GM12872 (cell line): Measurements from ENCODE around the gene ECM2.

Experiments used
- TF ChIP-seq, protein P1 (sequence below): IDR thresholded peaks from 3 replicates; pipeline ENCODE4 v1.5.1; 2011; ENCODE audit warnings: low read depth, mild to moderate bottlenecking, low read length, moderate library complexity; ENCODE audit not compliant: insufficient read depth

ECM2 gene

DNA sequence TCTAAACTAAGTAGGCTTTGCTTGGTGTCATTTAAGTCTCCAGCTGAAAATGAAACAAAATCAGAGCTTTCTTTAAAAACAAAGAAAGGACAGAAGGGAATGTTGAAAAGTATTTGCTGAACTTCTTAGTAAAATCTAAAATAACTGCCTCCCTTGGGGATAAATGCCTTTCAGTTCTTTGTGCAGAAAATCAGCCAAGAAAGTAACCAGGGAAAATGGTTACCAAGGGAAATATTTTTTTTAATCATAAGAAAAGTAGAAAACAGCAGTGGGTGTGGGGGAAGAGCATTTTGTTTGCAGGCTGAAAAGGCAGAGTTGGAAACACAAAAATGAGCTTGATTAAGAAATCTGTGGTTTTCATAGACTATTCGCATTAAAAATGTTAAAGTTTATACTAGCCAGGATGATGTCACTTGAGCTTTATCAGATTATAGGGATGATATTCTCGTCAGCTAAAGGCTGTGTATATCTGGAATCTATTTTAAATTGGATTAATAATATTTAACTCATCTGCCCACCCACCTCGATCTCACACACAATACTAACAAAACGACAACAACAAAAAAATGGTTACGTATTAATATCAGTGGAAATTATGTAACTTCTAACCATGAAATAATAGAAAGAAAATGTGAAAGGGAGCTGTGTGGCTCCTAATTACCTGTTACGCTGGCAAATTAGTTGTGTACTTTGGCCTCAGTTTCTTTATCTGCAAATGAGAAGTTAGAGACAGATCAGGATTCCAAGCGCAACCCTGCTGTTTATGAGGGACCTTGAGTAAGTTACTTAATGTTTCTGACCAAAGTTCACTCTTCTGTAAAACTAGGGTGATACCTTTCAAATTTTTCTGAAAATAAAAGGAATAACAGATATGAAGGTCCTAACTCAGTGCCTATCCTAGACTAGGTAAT is at the start of gene ECM2:
Gene ECM2 (minus strand): TSS at position 51 of the 911 bp plus-strand sequence. CDS start 13,124 bp downstream, outside the sequence.
- TF ChIP-seq, protein P1, sequence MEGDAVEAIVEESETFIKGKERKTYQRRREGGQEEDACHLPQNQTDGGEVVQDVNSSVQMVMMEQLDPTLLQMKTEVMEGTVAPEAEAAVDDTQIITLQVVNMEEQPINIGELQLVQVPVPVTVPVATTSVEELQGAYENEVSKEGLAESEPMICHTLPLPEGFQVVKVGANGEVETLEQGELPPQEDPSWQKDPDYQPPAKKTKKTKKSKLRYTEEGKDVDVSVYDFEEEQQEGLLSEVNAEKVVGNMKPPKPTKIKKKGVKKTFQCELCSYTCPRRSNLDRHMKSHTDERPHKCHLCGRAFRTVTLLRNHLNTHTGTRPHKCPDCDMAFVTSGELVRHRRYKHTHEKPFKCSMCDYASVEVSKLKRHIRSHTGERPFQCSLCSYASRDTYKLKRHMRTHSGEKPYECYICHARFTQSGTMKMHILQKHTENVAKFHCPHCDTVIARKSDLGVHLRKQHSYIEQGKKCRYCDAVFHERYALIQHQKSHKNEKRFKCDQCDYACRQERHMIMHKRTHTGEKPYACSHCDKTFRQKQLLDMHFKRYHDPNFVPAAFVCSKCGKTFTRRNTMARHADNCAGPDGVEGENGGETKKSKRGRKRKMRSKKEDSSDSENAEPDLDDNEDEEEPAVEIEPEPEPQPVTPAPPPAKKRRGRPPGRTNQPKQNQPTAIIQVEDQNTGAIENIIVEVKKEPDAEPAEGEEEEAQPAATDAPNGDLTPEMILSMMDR = no peak

DNA sequence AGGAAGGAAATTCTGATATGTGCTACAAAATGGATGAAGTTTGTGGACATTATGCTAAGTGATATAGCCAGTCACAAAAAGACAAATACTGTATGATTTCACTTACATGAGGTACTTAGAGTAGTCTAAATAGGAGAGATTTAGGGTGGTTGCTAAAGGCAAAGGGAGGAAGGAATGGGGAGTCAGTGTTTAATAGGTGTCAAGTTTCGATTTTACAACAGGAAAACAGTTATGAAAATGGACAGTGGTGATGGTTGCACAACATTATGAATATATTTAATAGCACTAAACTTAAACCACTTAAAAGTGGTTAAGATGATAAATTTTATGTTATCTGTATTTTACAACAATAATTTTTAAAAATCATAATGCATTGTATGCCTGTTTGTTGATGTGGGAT is 40.4 kb upstream of the ECM2 start:
- TF ChIP-seq, protein P1 = no peak

DNA sequence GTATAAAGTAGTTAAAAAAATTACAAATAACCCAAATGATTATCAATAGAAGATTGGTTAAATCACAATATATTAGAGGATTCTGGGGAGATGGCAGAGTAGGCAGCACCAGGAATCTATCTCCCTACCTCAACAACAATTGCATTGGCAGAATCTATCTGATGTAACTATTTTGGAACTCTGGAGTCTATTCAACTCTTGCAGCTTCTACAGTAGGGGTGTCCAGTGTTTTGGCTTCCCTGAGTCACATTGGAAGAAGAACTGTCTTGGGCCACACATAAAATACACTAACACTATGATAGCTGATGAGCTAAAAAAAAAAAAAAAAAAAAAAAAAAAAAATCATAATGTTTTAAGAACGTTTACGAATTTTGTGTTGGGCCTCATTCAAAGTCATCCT is 29.2 kb upstream of the ECM2 start:
- TF ChIP-seq, protein P1 = no peak

DNA sequence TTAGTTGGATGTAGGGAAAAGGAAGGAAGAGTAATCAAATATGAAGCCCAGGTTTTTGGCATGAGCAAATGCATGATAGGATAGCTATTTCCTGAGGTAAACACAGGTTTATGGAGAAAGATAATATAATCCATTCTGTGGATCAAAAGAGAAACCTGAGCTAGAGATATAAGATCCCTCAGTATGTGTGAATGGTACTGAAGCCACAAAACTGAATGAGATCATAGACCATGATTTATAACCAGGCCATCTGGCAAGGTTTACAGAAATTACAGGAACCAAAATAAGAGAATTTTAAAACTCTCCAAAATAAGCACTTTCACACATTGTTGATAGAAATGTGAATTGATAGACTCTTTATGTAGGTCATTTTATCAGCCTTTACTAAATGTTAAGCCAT is 28.7 kb upstream of the ECM2 start:
- TF ChIP-seq, protein P1 = no peak

DNA sequence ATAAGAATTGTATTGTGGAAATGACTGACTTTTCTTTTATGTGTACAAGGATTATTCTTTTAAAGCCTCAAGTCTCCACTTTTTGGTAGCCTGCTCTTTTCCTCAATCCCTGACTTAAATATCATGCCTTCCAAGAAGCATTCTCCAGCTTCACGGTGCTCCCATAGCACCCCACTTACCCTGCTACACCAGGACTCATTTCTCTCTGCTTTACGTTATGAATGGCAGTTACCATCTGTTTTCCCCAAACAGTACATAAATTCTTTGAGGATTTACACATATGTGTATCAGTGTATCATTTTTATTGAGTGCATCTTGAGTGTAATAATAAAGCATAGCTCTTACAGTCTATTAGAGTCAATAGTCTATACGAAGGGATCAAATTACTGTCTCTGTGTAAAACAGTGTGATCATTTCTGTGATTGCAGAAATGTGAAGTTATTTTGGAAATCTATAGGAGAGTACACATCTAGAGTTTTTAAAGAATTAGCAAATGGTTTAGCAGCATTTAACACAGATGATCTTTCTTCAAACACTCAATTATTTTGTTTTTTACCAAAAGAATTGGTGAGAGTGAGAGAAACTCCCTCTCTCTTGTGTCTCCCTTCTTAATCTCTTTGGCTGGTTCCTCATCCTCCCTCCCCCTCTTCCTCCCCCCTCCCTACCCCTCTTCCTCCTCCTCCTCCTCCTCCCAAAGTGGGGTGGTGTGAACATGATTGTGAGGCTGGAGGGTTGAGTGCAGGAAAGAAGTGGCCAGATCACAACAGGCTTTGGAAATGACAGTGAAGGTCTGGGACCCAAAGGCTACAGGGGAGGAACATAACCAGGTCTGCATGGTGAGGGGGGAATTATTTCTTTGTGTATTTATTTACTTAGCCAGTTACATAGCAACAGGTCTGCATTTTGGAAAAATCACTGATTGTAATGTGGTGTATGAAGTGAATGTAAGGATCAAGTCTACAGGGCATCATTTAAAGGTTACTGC is 27.6 kb upstream of the ECM2 start:
- TF ChIP-seq, protein P1 = no peak

DNA sequence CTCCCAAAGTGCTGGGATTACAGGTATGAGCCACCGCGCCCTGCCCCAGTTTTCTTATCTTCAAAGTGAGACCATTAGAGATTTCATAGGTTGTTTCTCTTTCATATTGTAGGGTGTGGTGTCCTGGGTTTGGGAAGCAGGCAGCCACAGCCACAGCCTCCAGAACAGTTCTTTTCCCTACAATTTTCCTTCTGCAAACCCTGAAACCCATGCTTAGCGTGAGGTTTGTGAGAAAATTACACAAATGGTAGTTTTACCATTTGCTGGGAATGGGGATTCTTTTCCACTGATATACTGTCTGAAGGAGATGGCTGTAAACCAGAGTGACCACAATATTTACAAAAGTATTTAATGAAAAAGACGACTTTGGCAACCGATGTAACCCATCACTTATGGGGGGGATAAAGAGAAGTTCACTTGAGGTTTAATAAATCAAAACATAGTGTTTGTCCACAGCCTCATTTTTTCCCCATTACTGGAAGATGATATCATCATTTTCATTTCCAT is 26.7 kb upstream of the ECM2 start:
- TF ChIP-seq, protein P1 = no peak
